Calu3 (cell line): ENCODE measurements around the gene PRKN. TPM values are rescaled to one million over a fixed set of nuclear protein-coding genes. Genes with fewer than 3 reads are reported as not detected.

ENCODE experiments used
- BruUV-seq: library from RNA; stranded (reverse); fragments of 400-500 nt; replicated peaks from 2 replicates; lab custom pipeline; 2021; lab: Mats Ljungman, UMichigan
- CTCF ChIA-PET: fragments of 300-600 bp; sonication (Branson Sonifier 250); formaldehyde crosslinking; loops from one replicate; lab custom pipeline; 2022; ENCODE audit warnings: antibody characterized with exemption; lab: Charles Lee
- DNase-seq: peaks from one replicate; pipeline ENCODE4 v3.0.0; 2022
- H3K27ac Mint-ChIP-seq: one replicate; pipeline ENCODE4 v1.8.0; 2022; ENCODE audit warnings: mixed read lengths; ENCODE audit not compliant: unreplicated experiment
- H3K27me3 Mint-ChIP-seq: one replicate; pipeline ENCODE4 v1.8.0; 2022; ENCODE audit warnings: mixed read lengths; ENCODE audit not compliant: unreplicated experiment
- H3K36me3 Mint-ChIP-seq: one replicate; pipeline ENCODE4 v1.8.0; 2022; ENCODE audit warnings: mild to moderate bottlenecking, moderate library complexity, mixed read lengths; ENCODE audit not compliant: insufficient read depth, unreplicated experiment
- H3K4me1 Mint-ChIP-seq: one replicate; pipeline ENCODE4 v1.8.0; 2022; ENCODE audit warnings: mild to moderate bottlenecking, low read depth, mixed read lengths; ENCODE audit not compliant: unreplicated experiment
- H3K4me3 Mint-ChIP-seq: one replicate; pipeline ENCODE4 v1.8.0; 2022; ENCODE audit warnings: mild to moderate bottlenecking, low read depth, moderate library complexity, mixed read lengths; ENCODE audit not compliant: unreplicated experiment
- H3K9me3 Mint-ChIP-seq: one replicate; pipeline ENCODE4 v1.8.0; 2022; ENCODE audit warnings: low read depth, mixed read lengths; ENCODE audit not compliant: unreplicated experiment
- intact Hi-C: fragments of 100-400 bp; cut with micrococcal nuclease; formaldehyde crosslinking; loops from one replicate; pipeline ENCODE4 v1.10.0; 2022; ENCODE audit not compliant: unreplicated experiment
- total RNA-seq: library from RNA; stranded (reverse); gene quantifications from 2 replicates; pipeline ENCODE4 v1.2.3, GENCODE V29; 2022
- TF ChIP-seq, protein P1 (sequence below): fragments of 200-600 bp; IDR thresholded peaks from one replicate; pipeline ENCODE4 v1.8.0; 2022; ENCODE audit warnings: antibody characterized with exemption; ENCODE audit not compliant: unreplicated experiment

PRKN gene
- total RNA-seq, 1 experiment from 2014 or later = 3.8 TPM

DNA sequence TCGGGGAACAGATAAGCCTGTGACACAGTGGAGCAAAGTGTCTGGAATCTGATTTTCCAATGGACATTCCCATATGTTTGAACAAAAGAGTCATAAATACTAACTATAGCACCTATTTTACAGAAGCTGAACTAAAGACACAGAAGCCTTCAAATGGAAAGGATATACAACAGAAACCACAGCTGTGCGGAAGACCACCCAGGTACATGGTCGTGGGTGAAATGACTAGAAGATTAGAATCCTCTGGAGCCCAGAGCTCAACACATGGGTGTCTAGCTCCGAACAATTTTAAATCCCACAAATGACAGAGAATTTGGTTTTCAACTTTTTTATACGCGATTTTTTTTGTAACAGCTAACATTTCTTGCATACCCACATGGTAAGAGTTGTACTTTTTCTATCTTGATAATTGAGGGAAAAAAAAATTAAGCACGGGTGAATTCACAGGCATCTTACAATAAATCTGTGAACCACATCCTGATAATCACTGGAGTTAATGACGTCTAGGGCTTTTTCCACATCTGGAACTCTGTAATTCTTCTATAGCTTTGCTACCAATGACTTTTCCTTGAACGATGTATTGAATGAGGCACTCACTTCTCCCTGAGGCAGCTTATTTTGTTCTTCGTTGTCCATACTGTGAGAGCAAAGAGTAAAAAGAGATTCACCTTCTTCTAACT lies 1182.6 kb downstream of the PRKN start:
- Mint-ChIP-seq H3K4me1 (peaks cover 6% of the 10 kb centered on the region), H3K27ac (no peak overlapping the region), H3K36me3 (no peaks in the 10 kb centered on the region), H3K27me3 (no peaks in the 10 kb centered on the region), H3K4me3 (no peak overlapping the region), H3K9me3 (no peaks in the 10 kb centered on the region)
- TF ChIP-seq, protein P1, sequence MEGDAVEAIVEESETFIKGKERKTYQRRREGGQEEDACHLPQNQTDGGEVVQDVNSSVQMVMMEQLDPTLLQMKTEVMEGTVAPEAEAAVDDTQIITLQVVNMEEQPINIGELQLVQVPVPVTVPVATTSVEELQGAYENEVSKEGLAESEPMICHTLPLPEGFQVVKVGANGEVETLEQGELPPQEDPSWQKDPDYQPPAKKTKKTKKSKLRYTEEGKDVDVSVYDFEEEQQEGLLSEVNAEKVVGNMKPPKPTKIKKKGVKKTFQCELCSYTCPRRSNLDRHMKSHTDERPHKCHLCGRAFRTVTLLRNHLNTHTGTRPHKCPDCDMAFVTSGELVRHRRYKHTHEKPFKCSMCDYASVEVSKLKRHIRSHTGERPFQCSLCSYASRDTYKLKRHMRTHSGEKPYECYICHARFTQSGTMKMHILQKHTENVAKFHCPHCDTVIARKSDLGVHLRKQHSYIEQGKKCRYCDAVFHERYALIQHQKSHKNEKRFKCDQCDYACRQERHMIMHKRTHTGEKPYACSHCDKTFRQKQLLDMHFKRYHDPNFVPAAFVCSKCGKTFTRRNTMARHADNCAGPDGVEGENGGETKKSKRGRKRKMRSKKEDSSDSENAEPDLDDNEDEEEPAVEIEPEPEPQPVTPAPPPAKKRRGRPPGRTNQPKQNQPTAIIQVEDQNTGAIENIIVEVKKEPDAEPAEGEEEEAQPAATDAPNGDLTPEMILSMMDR = no peak
- intact Hi-C loops = no loop called here
- no TSS peak for BruUV-seq
- CTCF ChIA-PET = no interaction called here
- no peak for DNase-seq

DNA sequence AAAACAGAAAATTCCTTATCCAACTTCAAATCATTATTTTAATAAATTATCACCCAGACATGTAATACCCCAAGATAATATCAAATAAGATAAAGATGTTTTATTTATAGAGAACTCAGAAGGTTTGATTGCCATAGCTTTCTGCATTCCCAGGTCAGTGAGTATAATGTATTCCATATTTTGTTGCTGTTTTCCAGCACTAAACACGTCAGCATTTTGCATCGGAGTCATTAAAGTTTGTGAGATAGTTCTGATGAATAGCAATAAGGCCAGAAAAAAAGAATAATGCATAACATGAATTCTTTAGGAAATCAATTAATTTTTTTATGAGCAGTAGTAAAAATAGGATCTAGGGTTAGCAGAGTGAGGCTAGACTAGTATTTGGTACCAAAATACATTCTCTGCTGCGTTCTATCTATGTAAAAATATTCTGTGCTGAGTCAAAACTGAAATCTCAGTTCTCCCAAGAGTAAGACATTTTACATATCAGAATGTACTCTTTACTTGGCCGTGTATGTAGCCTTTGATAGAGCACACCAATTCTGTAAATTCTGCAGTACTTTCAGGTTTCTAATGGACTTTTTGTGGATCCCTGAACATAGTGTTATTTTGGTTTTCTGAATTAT lies 1183.8 kb downstream of the PRKN start:
- CTCF ChIA-PET = no interaction called here

GRCh38 chr6:161542346-161542980 lies 1185.1 kb downstream of the PRKN start:
- BruUV-seq = no TSS peak
- intact Hi-C loops = no loop called here

More for the DNA sequence above, 1183.8 kb downstream of the PRKN start:
- BruUV-seq = no TSS peak
- Mint-ChIP-seq H3K36me3 (no peaks in the 10 kb centered on the region), H3K9me3 (no peaks in the 10 kb centered on the region), H3K4me3 (no peak overlapping the region), H3K4me1 (no peaks in the 10 kb centered on the region), H3K27ac (no peak overlapping the region), H3K27me3 (no peaks in the 10 kb centered on the region)
- intact Hi-C loops = no loop called here
- no peak for DNase-seq
- TF ChIP-seq, protein P1 = no peak

GRCh38 chr6:161540532-161540931 lies 1187.0 kb downstream of the PRKN start:
- H3K27ac Mint-ChIP-seq = no peak overlapping the region
- CTCF ChIA-PET = no interaction called here
- no peaks in the 10 kb centered on the region for H3K4me1 Mint-ChIP-seq
- no peaks in the 10 kb centered on the region for H3K27me3 Mint-ChIP-seq
- DNase-seq = no peak
- no peaks in the 10 kb centered on the region for H3K36me3 Mint-ChIP-seq
- TF ChIP-seq, protein P1 = no peak
- no peaks in the 10 kb centered on the region for H3K9me3 Mint-ChIP-seq
- BruUV-seq = no TSS peak
- H3K4me3 Mint-ChIP-seq = no peak overlapping the region
- intact Hi-C loops = no loop called here

More at GRCh38 chr6:161542346-161542980, 1185.1 kb downstream of the PRKN start:
- Mint-ChIP-seq H3K4me1 (no peaks in the 10 kb centered on the region), H3K36me3 (no peaks in the 10 kb centered on the region), H3K27ac (no peak overlapping the region), H3K4me3 (no peak overlapping the region), H3K9me3 (no peaks in the 10 kb centered on the region), H3K27me3 (no peaks in the 10 kb centered on the region)
- DNase-seq = no peak
- CTCF ChIA-PET = no interaction called here
- TF ChIP-seq, protein P1 = no peak
